ENCODE results near the gene LBH. TPM values are rescaled to one million over a fixed set of nuclear protein-coding genes. Genes with fewer than 3 reads are reported as not detected.
A peak's percentile ranks its signal among the peaks of the same experiment; 100 is the strongest.

Gene LBH
- total and polyA plus RNA-seq, 4 donors = 22.9 to 133 (median 81.3) TPM

GRCh38 chr2:30253873-30254684 is 22.7 kb downstream of the LBH start:
- Histone ChIP-seq H3K27me3 (ENCODE audit: control insufficient read depth in 3 of 3, insufficient read depth in 3 of 3, low read length in 2 of 3) (no peaks in the 10 kb centered on the region), H3K4me3 (no peak overlapping the region), H3K9ac (ENCODE audit: insufficient read depth in 1 of 2, low read length in 2 of 2) (no peak overlapping the region), H3K4me1 (ENCODE audit: control insufficient read depth in 5 of 5, insufficient read depth in 5 of 5, low read length in 5 of 5) (peaks cover 22 to 35% (median 28%) of the 10 kb centered on the region in 5 donors), H3K36me3 (ENCODE audit: control insufficient read depth in 4 of 4, insufficient read depth in 4 of 4, low read length in 4 of 4) (peaks cover 16 to 37% (median 26%) of the 10 kb centered on the region in 4 donors), H3K9me3 (ENCODE audit: control insufficient read depth in 4 of 4, insufficient read depth in 3 of 4, low read length in 3 of 4) (no peaks in the 10 kb centered on the region), H3K27ac (ENCODE audit: low read depth in 1 of 2, low read length in 1 of 2) (peak overlapping the region; percentile 43 to 86)
- 81 to 91% methylated on average over 9 of the region's 9 CpGs for WGBS, 2 donors
- DNase-seq = no peak
- TF ChIP-seq CTCF (IDR thresholded peaks at IDR 0.05; ENCODE audit: control extremely low read depth, extremely low read depth) = no peak
- no peak for ATAC-seq (ENCODE audit: insufficient read depth, low FRiP score)

- no peak overlapping the region for H3K4me3 ChIP-seq
- peak overlapping the region; percentile 43 to 86 for H3K27ac ChIP-seq (ENCODE audit: low read depth in 1 of 2, low read length in 1 of 2)
- DNase-seq = no peak
- H3K9me3 ChIP-seq (ENCODE audit: control insufficient read depth in 4 of 4, insufficient read depth in 3 of 4, low read length in 3 of 4) = no peaks in the 10 kb centered on the region
- no peaks in the 10 kb centered on the region for H3K27me3 ChIP-seq (ENCODE audit: control insufficient read depth in 3 of 3, insufficient read depth in 3 of 3, low read length in 2 of 3)
- no peak for ATAC-seq (ENCODE audit: insufficient read depth, low FRiP score)
- H3K4me1 ChIP-seq (ENCODE audit: control insufficient read depth in 5 of 5, insufficient read depth in 5 of 5, low read length in 5 of 5) = peaks cover 20 to 32% (median 22%) of the 10 kb centered on the region in 5 donors
- no peak overlapping the region for H3K9ac ChIP-seq (ENCODE audit: insufficient read depth in 1 of 2, low read length in 2 of 2)
- WGBS, 2 donors = 89 to 100% methylated on average over 1 of the region's 1 CpG
- TF ChIP-seq CTCF (IDR thresholded peaks at IDR 0.05; ENCODE audit: control extremely low read depth, extremely low read depth) = no peak
- peaks cover 16 to 42% (median 24%) of the 10 kb centered on the region in 4 donors for H3K36me3 ChIP-seq (ENCODE audit: control insufficient read depth in 4 of 4, insufficient read depth in 4 of 4, low read length in 4 of 4)
Measured at GRCh38 chr2:30254685-30255001, 23.3 kb downstream of the LBH start.

DNA sequence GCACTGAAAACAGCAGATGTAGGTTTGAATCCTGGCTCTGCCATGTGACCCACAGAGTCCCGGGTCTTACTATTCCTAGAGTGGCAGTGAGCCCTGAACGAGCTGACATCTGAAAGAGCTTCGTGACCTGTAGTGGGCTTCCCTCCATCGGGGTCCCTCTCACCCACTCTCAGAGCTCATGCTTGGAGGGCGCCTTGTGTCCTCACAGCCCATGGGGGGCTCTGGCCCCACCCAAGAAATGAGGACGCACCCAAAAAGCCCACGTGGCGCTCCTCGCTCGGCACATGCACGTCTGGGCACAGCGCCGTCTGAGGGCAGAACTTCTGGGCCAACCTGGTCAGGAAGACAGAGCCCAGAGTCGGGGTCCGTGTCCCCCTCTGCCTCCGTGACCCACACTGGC is 23.7 kb downstream of the LBH start:
- WGBS, 2 donors = 91 to 93% methylated on average over 16 of the region's 16 CpGs
- DNase-seq (no peak), ATAC-seq (ENCODE audit: insufficient read depth, low FRiP score) (no peak)
- Histone ChIP-seq H3K36me3 (ENCODE audit: control insufficient read depth in 4 of 4, insufficient read depth in 4 of 4, low read length in 4 of 4) (peaks cover 16 to 42% (median 23%) of the 10 kb centered on the region in 4 donors), H3K27me3 (ENCODE audit: control insufficient read depth in 3 of 3, insufficient read depth in 3 of 3, low read length in 2 of 3) (no peaks in the 10 kb centered on the region), H3K9ac (ENCODE audit: insufficient read depth in 1 of 2, low read length in 2 of 2) (no peak overlapping the region), H3K4me3 (no peak overlapping the region), H3K9me3 (ENCODE audit: control insufficient read depth in 4 of 4, insufficient read depth in 3 of 4, low read length in 3 of 4) (no peaks in the 10 kb centered on the region), H3K27ac (ENCODE audit: low read depth in 1 of 2, low read length in 1 of 2) (peak overlapping the region; percentile 43 to 86), H3K4me1 (ENCODE audit: control insufficient read depth in 5 of 5, insufficient read depth in 5 of 5, low read length in 5 of 5) (peaks cover 16 to 32% (median 22%) of the 10 kb centered on the region in 5 donors)
- no peak for TF ChIP-seq CTCF (IDR thresholded peaks at IDR 0.05; ENCODE audit: control extremely low read depth, extremely low read depth)
